Common myeloid progenitor, CD34-positive (primary cell): Measurements from ENCODE around the gene TBL1X.

Experiments used
- CTCF ChIA-PET: fragments of 350-600 bp; sonication (Branson Sonifier 250); formaldehyde crosslinking; loops from one replicate; lab custom pipeline; 2021; ENCODE audit warnings: antibody characterized with exemption; lab: Charles Lee
- POLR2A ChIA-PET: fragments of 350-600 bp; sonication (Branson Sonifier 250); formaldehyde crosslinking; loops from one replicate; lab custom pipeline; 2021; ENCODE audit warnings: antibody characterized with exemption; lab: Charles Lee
- DNase-seq, 3 donors: peaks; one replicate each; pipeline versions ENCODE4 v3.0.0 to v3.0.0-alpha.2; 2013
- H3K27ac ChIP-seq, 2 experiments: 1 replicate in 1 of 2; 2 replicates in 1 of 2; pipeline ENCODE4 v1.7.0; 2013; ENCODE audit warnings: inconsistent platforms in 2 of 2, low read length in 2 of 2, mild to moderate bottlenecking in 2 of 2, low read depth in 1 of 2, moderate library complexity in 1 of 2; ENCODE audit not compliant: severe bottlenecking in 2 of 2, insufficient read depth in 1 of 2, poor library complexity in 1 of 2
- H3K27me3 ChIP-seq, 5 experiments: replicated peaks in 2 of 5; 1 replicate in 3 of 5; 2 replicates in 2 of 5; pipeline versions ENCODE4 v1.6.1 to v1.7.0; 2013; ENCODE audit warnings: low read length in 4 of 5, mild to moderate bottlenecking in 2 of 5, moderate library complexity in 2 of 5, inconsistent platforms in 1 of 5; ENCODE audit not compliant: insufficient read depth in 5 of 5, control insufficient read depth in 4 of 5
- H3K36me3 ChIP-seq, 4 experiments: 1 replicate in 2 of 4; 2 replicates in 2 of 4; pipeline versions ENCODE4 v1.6.1 to v1.7.0; 2013; ENCODE audit warnings: low read length in 3 of 4, control low read depth in 1 of 4, mild to moderate bottlenecking in 1 of 4; ENCODE audit not compliant: control insufficient read depth in 4 of 4, insufficient read depth in 4 of 4
- H3K4me1 ChIP-seq, 4 experiments: 1 replicate in 3 of 4; 2 replicates in 1 of 4; pipeline versions ENCODE4 v1.6.1 to v1.7.1; 2013; ENCODE audit warnings: low read length in 3 of 4, mild to moderate bottlenecking in 3 of 4, control low read depth in 1 of 4, inconsistent platforms in 1 of 4, moderate library complexity in 1 of 4; ENCODE audit not compliant: control insufficient read depth in 4 of 4, insufficient read depth in 4 of 4; ENCODE audit errors: control extremely low read depth in 1 of 4
- H3K4me3 ChIP-seq, 7 experiments: 1 replicate in 4 of 7; 2 replicates in 3 of 7; pipeline versions ENCODE4 v1.5.1 to v1.7.0; 2013; ENCODE audit warnings: mild to moderate bottlenecking in 7 of 7, low read length in 6 of 7, moderate library complexity in 6 of 7, inconsistent platforms in 2 of 7, low read depth in 2 of 7, control low read depth in 1 of 7; ENCODE audit not compliant: insufficient read depth in 4 of 7, control insufficient read depth in 1 of 7; ENCODE audit errors: extremely low read depth in 1 of 7
- H3K9me3 ChIP-seq, 5 experiments: 1 replicate in 4 of 5; 2 replicates in 1 of 5; pipeline versions ENCODE4 v1.6.1 to v1.7.1; 2013; ENCODE audit warnings: low read length in 4 of 5, mild to moderate bottlenecking in 2 of 5, inconsistent platforms in 1 of 5, low read depth in 1 of 5, moderate library complexity in 1 of 5; ENCODE audit not compliant: control insufficient read depth in 4 of 5, insufficient read depth in 2 of 5; ENCODE audit errors: control extremely low read depth in 1 of 5
- whole genome bisulfite sequencing: methylation state at CpG from one replicate; pipeline ENCODE4 v1.1.5; 2013; ENCODE audit not compliant: insufficient coverage; 5-methylcytosine and 5-hydroxymethylcytosine counted together

TBL1X gene

DNA sequence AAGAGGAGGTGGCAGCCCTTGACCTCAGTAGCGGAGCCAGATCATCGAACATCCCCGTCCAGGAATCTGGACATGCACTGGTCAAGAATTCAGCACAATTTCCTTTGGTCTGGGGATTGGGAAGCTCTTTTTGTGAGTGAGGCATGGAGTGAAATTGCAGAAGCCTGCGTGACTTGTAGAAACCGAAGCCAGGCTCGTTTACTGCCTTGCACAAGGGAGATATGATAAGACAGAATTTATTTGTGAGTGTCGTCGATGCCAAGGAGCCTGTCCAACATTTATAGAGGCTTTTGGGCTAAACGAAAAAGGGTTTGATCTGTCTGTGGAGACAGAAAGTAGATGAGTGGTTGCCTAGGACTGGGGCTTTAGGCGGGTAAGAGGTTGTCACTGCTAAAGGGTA, 50.6 kb downstream of the TBL1X start:
- Histone ChIP-seq H3K27ac (no peak overlapping the region), H3K4me1 (peaks cover 0 to 21% (median 10%) of the 10 kb centered on the region in 4 experiments), H3K4me3 (no peak overlapping the region), H3K9me3 (peaks cover 0 to 2% (median 0%) of the 10 kb centered on the region in 5 experiments), H3K36me3 (peaks cover 0 to 7% (median 0%) of the 10 kb centered on the region in 4 experiments), H3K27me3 (no peaks in the 10 kb centered on the region)
- WGBS = 93% methylated on average over 10 of the region's 10 CpGs
- ChIA-PET CTCF (no interaction called here), POLR2A (no interaction called here)
- DNase-seq = peak in 1 of 3 donors; percentile 33

DNA sequence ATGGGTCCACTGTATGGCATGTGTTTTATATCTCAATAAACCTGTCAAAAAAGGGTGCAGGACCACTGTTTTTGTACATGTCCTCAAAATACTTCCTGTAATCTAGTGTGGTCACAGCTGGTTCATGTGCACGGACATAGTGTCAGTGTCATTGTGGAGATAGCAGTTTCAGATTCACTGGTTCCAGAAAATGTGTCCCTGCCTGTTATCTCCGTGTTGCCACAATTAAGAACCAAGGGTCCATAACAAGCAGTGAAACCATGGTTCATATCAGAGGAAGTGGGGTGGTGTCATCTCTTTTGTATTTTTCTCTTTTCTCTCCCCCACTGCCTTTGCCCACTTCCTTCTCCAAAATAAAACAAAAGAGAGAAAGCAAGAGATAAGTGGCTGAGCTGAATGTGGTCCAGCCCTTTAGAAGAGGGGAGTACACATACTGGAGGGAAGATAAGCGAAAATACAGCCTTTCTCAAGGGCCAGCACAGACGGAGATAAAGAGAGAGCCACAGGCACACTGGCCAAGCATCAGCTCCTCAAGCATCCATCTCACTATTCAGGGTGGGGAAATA, 51.2 kb downstream of the TBL1X start:
- Histone ChIP-seq H3K4me1 (peaks cover 0 to 21% (median 10%) of the 10 kb centered on the region in 4 experiments), H3K36me3 (peaks cover 0 to 7% (median 0%) of the 10 kb centered on the region in 4 experiments), H3K9me3 (peaks cover 0 to 2% (median 0%) of the 10 kb centered on the region in 5 experiments), H3K4me3 (no peak overlapping the region), H3K27ac (no peak overlapping the region), H3K27me3 (no peaks in the 10 kb centered on the region)
- WGBS = 48% methylated on average over 4 of the region's 4 CpGs
- DNase-seq = peak; percentile 27 to 83 (median 64)
- CTCF ChIA-PET = no interaction called here
- POLR2A ChIA-PET = no interaction called here

DNA sequence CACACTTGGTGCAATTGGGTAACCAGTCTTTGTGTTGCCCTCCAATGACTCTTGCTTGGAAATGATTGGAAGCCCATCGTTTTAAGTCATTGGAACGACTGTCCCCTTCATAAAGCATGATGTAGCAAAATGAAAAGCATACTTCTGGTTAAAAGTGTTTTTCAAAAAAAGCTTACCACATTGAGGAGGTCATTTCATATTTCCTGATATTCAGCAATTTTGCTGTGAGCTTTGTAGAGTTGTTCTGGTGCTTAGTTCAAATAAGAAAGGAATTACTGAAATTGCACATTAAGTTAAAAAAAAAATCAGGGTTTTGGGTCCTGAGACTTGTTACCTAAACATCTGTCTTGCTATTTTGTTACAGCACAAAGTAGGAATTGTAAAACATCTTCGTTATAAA, 51.8 kb downstream of the TBL1X start:
- H3K4me1 ChIP-seq = peaks cover 0 to 21% (median 10%) of the 10 kb centered on the region in 4 experiments
- no peak overlapping the region for H3K4me3 ChIP-seq
- no peaks in the 10 kb centered on the region for H3K27me3 ChIP-seq
- ChIA-PET POLR2A (no interaction called here), CTCF (no interaction called here)
- no peak overlapping the region for H3K27ac ChIP-seq
- 67% methylated on average over 2 of the region's 3 CpGs for WGBS
- H3K9me3 ChIP-seq = peaks cover 0 to 2% (median 0%) of the 10 kb centered on the region in 5 experiments
- H3K36me3 ChIP-seq = peaks cover 0 to 7% (median 0%) of the 10 kb centered on the region in 4 experiments
- no peak for DNase-seq

- Histone ChIP-seq H3K9me3 (peaks cover 0 to 2% (median 0%) of the 10 kb centered on the region in 5 experiments), H3K36me3 (peaks cover 0 to 5% (median 0%) of the 10 kb centered on the region in 4 experiments), H3K27ac (no peak overlapping the region), H3K4me1 (peaks cover 0 to 21% (median 10%) of the 10 kb centered on the region in 4 experiments), H3K27me3 (no peaks in the 10 kb centered on the region), H3K4me3 (no peak overlapping the region)
- CTCF ChIA-PET = no interaction called here
- DNase-seq = no peak
- POLR2A ChIA-PET = no interaction called here
- WGBS = 93% methylated on average over 3 of the region's 4 CpGs
Observed at GRCh38 chrX:9518051-9518450, 53.2 kb downstream of the TBL1X start.

DNA sequence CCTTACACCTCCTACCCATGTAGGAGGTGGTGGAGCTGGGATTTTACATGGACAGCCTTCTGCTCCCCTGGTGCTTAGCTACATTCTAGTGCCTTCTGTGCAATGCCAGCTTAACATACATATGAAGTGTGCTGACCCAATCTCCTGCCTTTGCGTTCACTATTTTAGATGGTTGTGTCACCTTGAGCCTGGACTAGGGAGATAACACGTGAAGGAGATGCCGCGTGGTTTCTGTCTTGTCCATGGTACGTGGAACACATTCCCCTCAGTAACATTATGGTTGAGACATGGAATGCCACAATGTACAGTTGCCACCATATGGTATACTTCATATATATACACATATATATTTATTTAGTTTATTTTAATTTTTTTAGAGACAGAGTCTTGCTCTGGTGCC, 54.0 kb downstream of the TBL1X start:
- ChIA-PET POLR2A (no interaction called here), CTCF (no interaction called here)
- no peaks in the 10 kb centered on the region for H3K36me3 ChIP-seq
- no peaks in the 10 kb centered on the region for H3K9me3 ChIP-seq
- 100% methylated on average over 4 of the region's 5 CpGs for WGBS
- H3K4me3 ChIP-seq = no peak overlapping the region
- H3K27ac ChIP-seq = no peak overlapping the region
- no peak for DNase-seq
- peaks cover 0 to 21% (median 10%) of the 10 kb centered on the region in 4 experiments for H3K4me1 ChIP-seq
- H3K27me3 ChIP-seq = no peaks in the 10 kb centered on the region

- WGBS = 94% methylated on average over 8 of the region's 8 CpGs
- CTCF ChIA-PET = no interaction called here
- H3K36me3 ChIP-seq = no peaks in the 10 kb centered on the region
- no peaks in the 10 kb centered on the region for H3K9me3 ChIP-seq
- peaks cover 0 to 21% (median 10%) of the 10 kb centered on the region in 4 experiments for H3K4me1 ChIP-seq
- no peaks in the 10 kb centered on the region for H3K27me3 ChIP-seq
- no peak overlapping the region for H3K27ac ChIP-seq
- H3K4me3 ChIP-seq = no peak overlapping the region
- POLR2A ChIA-PET = no interaction called here
- DNase-seq = no peak
Observed at GRCh38 chrX:9519546-9520216, 54.8 kb downstream of the TBL1X start.

DNA sequence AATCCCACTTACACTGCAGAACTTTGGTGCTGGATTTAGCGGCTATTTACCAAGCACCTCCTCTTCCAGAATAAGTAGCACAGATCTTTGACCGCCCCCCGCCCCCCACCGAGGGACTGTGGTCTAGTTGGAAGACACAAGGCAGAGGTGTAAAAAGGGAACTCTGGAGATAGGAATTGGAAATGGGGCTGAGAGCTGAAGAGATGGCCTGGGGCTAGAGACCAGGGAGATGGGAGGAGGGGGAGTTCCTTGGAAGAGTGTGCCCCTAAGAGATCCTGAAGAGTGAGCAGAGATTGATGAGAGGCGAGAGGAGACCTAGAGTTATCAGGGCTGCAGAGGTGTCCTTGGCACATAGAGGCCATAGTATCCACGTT, 55.3 kb downstream of the TBL1X start:
- H3K27me3 ChIP-seq = no peaks in the 10 kb centered on the region
- H3K4me3 ChIP-seq = no peak overlapping the region
- H3K9me3 ChIP-seq = no peaks in the 10 kb centered on the region
- no peak for DNase-seq
- ChIA-PET CTCF (no interaction called here), POLR2A (no interaction called here)
- WGBS = 82% methylated on average over 6 of the region's 6 CpGs
- H3K36me3 ChIP-seq = no peaks in the 10 kb centered on the region
- H3K27ac ChIP-seq = no peak overlapping the region
- peaks cover 0 to 21% (median 9%) of the 10 kb centered on the region in 4 experiments for H3K4me1 ChIP-seq
